K562 (cell line): ENCODE measurements around the gene BCL7B. TPM values are rescaled to one million over a fixed set of nuclear protein-coding genes. Genes with fewer than 3 reads are reported as not detected.
A peak's percentile ranks its signal among the peaks of the same experiment; 100 is the strongest.

Experiments used
- ATAC-seq: fragments of 200-7000 bp; cut with Tn5 transposase; 3 replicates; pipeline ENCODE4 v1.9.1; 2020; ENCODE audit warnings: moderate library complexity
- BruUV-seq: library from RNA; stranded (reverse); fragments of 400-500 nt; replicated peaks from 2 replicates; lab custom pipeline; 2021; lab: Mats Ljungman, UMichigan
- CTCF ChIA-PET: fragments of 300-600 bp; formaldehyde crosslinking; extraction: SDS; loops from one replicate; lab custom pipeline; 2021; ENCODE audit warnings: low intra/inter-chr PET ratio; lab: Yijun Ruan, JAX
- POLR2A ChIA-PET: fragments of 300-600, 350-650 bp; sonication (Branson Sonifier 250); formaldehyde crosslinking; extraction: SDS; loops from one replicate; lab custom pipeline; 2021; ENCODE audit warnings: antibody characterized with exemption, inconsistent platforms; lab: Yijun Ruan, JAX
- DNase-seq, 4 experiments: peaks; one replicate each; pipeline versions ENCODE4 v3.0.0 to v3.0.0-alpha.2; 2011 to 2018; ENCODE audit warnings: low spot score in 3 of 4, mixed read lengths in 3 of 4; ENCODE audit errors: extremely low read depth in 1 of 4
- FAIRE-seq: peaks from 2 replicates; lab custom pipeline; 2011; peaks lifted over from hg19 to GRCh38; lab: Jason Lieb, UNC
- H2AFZ ChIP-seq: 2 replicates; pipeline ENCODE4 v1.6.0; 2011; ENCODE audit warnings: low read depth, low read length, control low read depth, inconsistent platforms
- H3K27ac ChIP-seq: fragments of 200-600 bp; 3 replicates; pipeline ENCODE4 v1.8.0; 2011; ENCODE audit warnings: low read depth, mild to moderate bottlenecking, control low read depth, inconsistent platforms, low read length, moderate library complexity, mixed read lengths; ENCODE audit errors: extremely low read depth
- H3K27me3 ChIP-seq, 2 experiments: fragments of 300-600 bp in 1 of 2; 2 replicates in 1 of 2; 3 replicates in 1 of 2; pipeline versions ENCODE4 v1.6.0 to v1.8.0; 2011; ENCODE audit warnings: inconsistent platforms in 2 of 2, low read length in 2 of 2, mild to moderate bottlenecking in 1 of 2, mixed read lengths in 1 of 2, moderate library complexity in 1 of 2; ENCODE audit not compliant: control insufficient read depth in 2 of 2, insufficient read depth in 2 of 2
- H3K36me3 ChIP-seq: fragments of 300-600 bp; 3 replicates; pipeline ENCODE4 v1.8.0; 2011; ENCODE audit warnings: mild to moderate bottlenecking, low read length, inconsistent platforms; ENCODE audit not compliant: control insufficient read depth, insufficient read depth
- H3K4me1 ChIP-seq, 2 experiments: fragments of 200-600 bp in 1 of 2; replicated peaks in 1 of 2; 2 replicates in 1 of 2; 3 replicates in 1 of 2; pipeline versions ENCODE4 v1.5.1 to v1.8.0; 2011; ENCODE audit warnings: inconsistent platforms in 2 of 2, low read length in 2 of 2, mild to moderate bottlenecking in 1 of 2, mixed read lengths in 1 of 2, moderate library complexity in 1 of 2; ENCODE audit not compliant: control insufficient read depth in 2 of 2, insufficient read depth in 2 of 2
- H3K4me2 ChIP-seq: 2 replicates; pipeline ENCODE4 v1.6.1; 2011; ENCODE audit warnings: low read length, control low read depth, inconsistent platforms, mixed read lengths; ENCODE audit not compliant: insufficient read depth
- H3K4me3 ChIP-seq: fragments of 200-600 bp; sonication (generic), shearing (Covaris generic); 2 replicates; pipeline ENCODE4 v1.5.1; 2016; ENCODE audit warnings: control low read depth, inconsistent platforms
- H3K79me2 ChIP-seq: fragments of 200-600 bp; 3 replicates; pipeline ENCODE4 v1.8.0; 2011; ENCODE audit warnings: low read length, inconsistent platforms; ENCODE audit not compliant: control insufficient read depth, insufficient read depth
- H3K9ac ChIP-seq, 2 experiments: 2 replicates each; pipeline versions ENCODE4 v1.6.0 to v1.6.1; 2011; ENCODE audit warnings: low read depth in 2 of 2, low read length in 2 of 2, control low read depth in 1 of 2, inconsistent platforms in 1 of 2, mild to moderate bottlenecking in 1 of 2, mixed read lengths in 1 of 2; ENCODE audit not compliant: insufficient read depth in 1 of 2
- H3K9me1 ChIP-seq: one replicate; pipeline ENCODE4 v1.6.0; 2011; ENCODE audit warnings: inconsistent platforms, mild to moderate bottlenecking, low read length, moderate library complexity; ENCODE audit not compliant: control insufficient read depth, insufficient read depth
- H3K9me3 ChIP-seq: replicated peaks from 2 replicates; pipeline ENCODE4 v1.5.1; 2011; ENCODE audit warnings: low read depth, low read length, inconsistent platforms; ENCODE audit not compliant: control insufficient read depth, insufficient read depth
- H4K20me1 ChIP-seq: replicated peaks from 2 replicates; pipeline ENCODE4 v1.6.1; 2011; ENCODE audit warnings: low read length, inconsistent platforms, mixed read lengths; ENCODE audit not compliant: control insufficient read depth, insufficient read depth
- ARHGAP35 ChIP-seq: fragments of 450-650 bp; IDR thresholded peaks from 2 replicates; pipeline ENCODE4 v1.6.1; 2018; ENCODE audit not compliant: partially characterized antibody
- ATF7 ChIP-seq: fragments of 450-650 bp; IDR thresholded peaks from 2 replicates; pipeline ENCODE4 v1.7.1; 2014; ENCODE audit warnings: mild to moderate bottlenecking, moderate library complexity
- CCNT2 ChIP-seq: IDR thresholded peaks from 2 replicates; pipeline ENCODE4 v1.6.1; 2011; ENCODE audit warnings: borderline replicate concordance, low read depth, mild to moderate bottlenecking, moderate library complexity, mixed read lengths, low read length; ENCODE audit not compliant: insufficient read length; ENCODE audit errors: extremely low read depth
- EWSR1 ChIP-seq: fragments of 450-650 bp; IDR thresholded peaks from 2 replicates; pipeline ENCODE4 v1.6.1; 2018; ENCODE audit warnings: borderline replicate concordance, mild to moderate bottlenecking, low read depth, moderate library complexity; ENCODE audit not compliant: partially characterized antibody
- KAT7 ChIP-seq: sonication (generic); formaldehyde crosslinking; IDR thresholded peaks from 2 replicates; pipeline ENCODE4 v1.8.0; 2022; ENCODE audit warnings: missing genetic modification reagents, mild to moderate bottlenecking, borderline replicate concordance
- NELFE ChIP-seq: IDR thresholded peaks from 2 replicates; pipeline ENCODE4 v1.6.1; 2011; ENCODE audit warnings: mild to moderate bottlenecking; ENCODE audit not compliant: insufficient read depth, insufficient read length
- POLR2G ChIP-seq: fragments of 200-400 bp; formaldehyde crosslinking; IDR thresholded peaks from 2 replicates; pipeline ENCODE4 v1.6.1; 2017; ENCODE audit warnings: low read depth, mild to moderate bottlenecking, antibody characterized with exemption, low read length, moderate library complexity
- RBBP5 ChIP-seq: fragments of 200-600 bp; sonication (generic); IDR thresholded peaks from 2 replicates; pipeline ENCODE4 v1.6.1; 2012; ENCODE audit warnings: borderline replicate concordance, mild to moderate bottlenecking, low read length, control low read depth, inconsistent platforms; ENCODE audit not compliant: insufficient read depth, poor library complexity, severe bottlenecking
- RBFOX2 ChIP-seq: fragments of 200-400 bp; formaldehyde crosslinking; IDR thresholded peaks from 2 replicates; pipeline ENCODE4 v1.6.1; 2017; ENCODE audit warnings: low read depth, mild to moderate bottlenecking, low read length, moderate library complexity
- RBM15 ChIP-seq: fragments of 200-400 bp; formaldehyde crosslinking; IDR thresholded peaks from 2 replicates; pipeline ENCODE4 v1.6.1; 2018; ENCODE audit warnings: mild to moderate bottlenecking, low read length, moderate library complexity; ENCODE audit not compliant: insufficient read depth
- ZBTB8A ChIP-seq: fragments of 450-650 bp; IDR thresholded peaks from 2 replicates; pipeline ENCODE4 v1.6.1; 2018; ENCODE audit warnings: mild to moderate bottlenecking, moderate library complexity; ENCODE audit not compliant: partially characterized antibody
- ZNF444 ChIP-seq: fragments of 250-450 bp; sonication (Bioruptor Pico); IDR thresholded peaks from 2 replicates; pipeline ENCODE4 v1.4.0; 2020; ENCODE audit warnings: mild to moderate bottlenecking, moderate library complexity
- WGBS: fragments of 100-300 bp; shearing (Covaris generic); methylation state at CpG from one replicate; pipeline ENCODE4 v1.1.6; 2016; ENCODE audit warnings: low coverage, mixed read lengths; ENCODE audit not compliant: insufficient coverage; ENCODE audit errors: missing lambda C conversion rate; 5-methylcytosine and 5-hydroxymethylcytosine counted together
- in situ Hi-C: fragments of 300-500 bp; cut with MboI; formaldehyde crosslinking; loops from 4 replicates; pipeline ENCODE4 v1.15.0; 2018; ENCODE audit warnings: inconsistent platforms, mixed read lengths
- intact Hi-C: fragments of 100-400 bp; cut with micrococcal nuclease; formaldehyde crosslinking; loops from 2 replicates; pipeline ENCODE4 v1.14.2; 2022
- polyA plus RNA-seq, 8 experiments: library from polyadenylated mRNA; depleted of rRNA in 4 of 8; stranded (reverse) in 5 of 8; unstranded in 3 of 8; fragments of >200 nt; fragmentation: Nextera tagmentation in 2 of 8; fragmentation: Illumina TruSeq in 1 of 8; extraction: Ambion mirVana in 2 of 8; extraction: Trizol in 1 of 8; gene quantifications; 2 replicates each; pipeline versions ENCODE4 v1.2.1 to v1.2.3, GENCODE V29; 2011 to 2014; ENCODE audit warnings: inconsistent platforms in 1 of 8, missing spikeins in 1 of 8
- total RNA-seq, 7 experiments: library from RNA; depleted of rRNA in 6 of 7; stranded (reverse); fragments of >200 nt in 6 of 7; fragmentation: Illumina TruSeq in 2 of 7; extraction: Trizol in 2 of 7; gene quantifications; 2 replicates each; pipeline versions ENCODE4 v1.2.1 to v1.2.3, GENCODE V29; 2011 to 2021; ENCODE audit warnings: low replicate concordance in 1 of 7
- TF ChIP-seq, protein P1 (sequence below): fragments of 450-650 bp; IDR thresholded peaks from 2 replicates; pipeline ENCODE4 v1.6.1; 2016; ENCODE audit warnings: low read depth

The BCL7B gene
- total and polyA plus RNA-seq, 9 of the 15 experiments (the other 6 are each of a cell fraction or from before 2014, with no cell fraction given), result 10.0 to 73.2 (median 32.9) TPM

GRCh38 chr7:73570521-73570920 is 13.0 kb upstream of the BCL7B start:
- DNase-seq (no peak), ATAC-seq (no peak), FAIRE-seq (no peak)
- CTCF ChIA-PET, result no interaction called here
- Histone ChIP-seq H3K79me2 (peaks cover 37% of the 10 kb centered on the region), H3K4me1 (peaks cover 43 to 46% of the 10 kb centered on the region in 2 experiments), H4K20me1 (peaks cover 46% of the 10 kb centered on the region), H3K9me1 (peaks cover 9% of the 10 kb centered on the region), H3K27ac (no peak overlapping the region), H3K36me3 (peaks cover 66% of the 10 kb centered on the region), H3K4me3 (no peak overlapping the region), H2AFZ (no peak overlapping the region), H3K9ac (peak overlapping the region in 1 of 2 experiments; percentile 10; a peak in 1 of 4 replicates), H3K27me3 (no peaks in the 10 kb centered on the region), H3K4me2 (no peak overlapping the region), H3K9me3 (no peaks in the 10 kb centered on the region)
- POLR2A ChIA-PET, result interaction anchor here (2.4 kb wide), 1 partner anchor 8 kb away, joined by 7 read pairs; no protein-coding TSS in a partner anchor
- in situ Hi-C loops, result no loop called here
- intact Hi-C loops, result no loop called here
- no TSS peak for BruUV-seq
- TF ChIP-seq CCNT2 (peak; percentile 36), ZNF444 (CRISPR knock-in tag) (no peak), NELFE (no peak), ATF7 (no peak), RBBP5 (no peak), EWSR1 (no peak), POLR2G (peak; percentile 44), RBM15 (no peak), ARHGAP35 (no peak), KAT7 (CRISPR knock-in tag) (no peak), ZBTB8A (no peak), RBFOX2 (peak; percentile 31; the same call in 1 of the 2 replicates)
- TF ChIP-seq, protein P1, sequence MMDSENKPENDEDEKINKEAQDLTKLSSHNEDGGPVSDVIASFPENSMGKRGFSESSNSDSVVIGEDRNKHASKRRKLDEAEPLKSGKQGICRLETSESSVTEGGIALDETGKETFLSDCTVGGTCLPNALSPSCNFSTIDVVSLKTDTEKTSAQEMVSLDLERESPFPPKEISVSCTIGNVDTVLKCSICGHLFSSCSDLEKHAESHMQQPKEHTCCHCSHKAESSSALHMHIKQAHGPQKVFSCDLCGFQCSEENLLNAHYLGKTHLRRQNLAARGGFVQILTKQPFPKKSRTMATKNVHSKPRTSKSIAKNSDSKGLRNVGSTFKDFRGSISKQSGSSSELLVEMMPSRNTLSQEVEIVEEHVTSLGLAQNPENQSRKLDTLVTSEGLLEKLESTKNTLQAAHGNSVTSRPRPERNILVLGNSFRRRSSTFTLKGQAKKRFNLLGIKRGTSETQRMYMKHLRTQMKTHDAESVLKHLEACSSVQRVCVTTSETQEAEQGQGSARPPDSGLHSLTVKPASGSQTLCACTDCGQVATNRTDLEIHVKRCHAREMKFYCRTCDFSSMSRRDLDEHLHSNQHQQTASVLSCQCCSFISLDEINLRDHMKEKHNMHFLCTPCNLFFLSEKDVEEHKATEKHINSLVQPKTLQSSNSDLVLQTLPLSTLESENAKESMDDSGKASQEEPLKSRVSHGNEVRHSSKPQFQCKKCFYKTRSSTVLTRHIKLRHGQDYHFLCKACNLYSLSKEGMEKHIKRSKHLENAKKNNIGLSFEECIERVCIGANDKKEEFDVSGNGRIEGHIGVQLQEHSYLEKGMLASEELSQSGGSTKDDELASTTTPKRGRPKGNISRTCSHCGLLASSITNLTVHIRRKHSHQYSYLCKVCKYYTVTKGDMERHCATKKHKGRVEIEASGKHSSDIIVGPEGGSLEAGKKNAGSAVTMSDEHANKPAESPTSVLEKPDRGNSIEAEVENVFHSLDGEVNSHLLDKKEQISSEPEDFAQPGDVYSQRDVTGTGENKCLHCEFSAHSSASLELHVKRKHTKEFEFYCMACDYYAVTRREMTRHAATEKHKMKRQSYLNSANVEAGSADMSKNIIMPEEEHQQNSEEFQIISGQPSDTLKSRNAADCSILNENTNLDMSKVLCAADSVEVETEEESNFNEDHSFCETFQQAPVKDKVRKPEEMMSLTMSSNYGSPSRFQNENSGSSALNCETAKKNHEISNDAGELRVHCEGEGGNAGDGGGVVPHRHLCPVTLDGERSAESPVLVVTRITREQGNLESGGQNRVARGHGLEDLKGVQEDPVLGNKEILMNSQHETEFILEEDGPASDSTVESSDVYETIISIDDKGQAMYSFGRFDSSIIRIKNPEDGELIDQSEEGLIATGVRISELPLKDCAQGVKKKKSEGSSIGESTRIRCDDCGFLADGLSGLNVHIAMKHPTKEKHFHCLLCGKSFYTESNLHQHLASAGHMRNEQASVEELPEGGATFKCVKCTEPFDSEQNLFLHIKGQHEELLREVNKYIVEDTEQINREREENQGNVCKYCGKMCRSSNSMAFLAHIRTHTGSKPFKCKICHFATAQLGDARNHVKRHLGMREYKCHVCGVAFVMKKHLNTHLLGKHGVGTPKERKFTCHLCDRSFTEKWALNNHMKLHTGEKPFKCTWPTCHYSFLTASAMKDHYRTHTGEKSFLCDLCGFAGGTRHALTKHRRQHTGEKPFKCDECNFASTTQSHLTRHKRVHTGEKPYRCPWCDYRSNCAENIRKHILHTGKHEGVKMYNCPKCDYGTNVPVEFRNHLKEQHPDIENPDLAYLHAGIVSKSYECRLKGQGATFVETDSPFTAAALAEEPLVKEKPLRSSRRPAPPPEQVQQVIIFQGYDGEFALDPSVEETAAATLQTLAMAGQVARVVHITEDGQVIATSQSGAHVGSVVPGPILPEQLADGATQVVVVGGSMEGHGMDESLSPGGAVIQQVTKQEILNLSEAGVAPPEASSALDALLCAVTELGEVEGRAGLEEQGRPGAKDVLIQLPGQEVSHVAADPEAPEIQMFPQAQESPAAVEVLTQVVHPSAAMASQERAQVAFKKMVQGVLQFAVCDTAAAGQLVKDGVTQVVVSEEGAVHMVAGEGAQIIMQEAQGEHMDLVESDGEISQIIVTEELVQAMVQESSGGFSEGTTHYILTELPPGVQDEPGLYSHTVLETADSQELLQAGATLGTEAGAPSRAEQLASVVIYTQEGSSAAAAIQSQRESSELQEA, result no peak
- WGBS, result 94% methylated on average over 22 of the region's 22 CpGs
